ENCODE results near the gene CHAC2. TPM values are rescaled to one million over a fixed set of nuclear protein-coding genes. Genes with fewer than 3 reads are reported as not detected.

Gene CHAC2
- total and polyA plus RNA-seq, 9 of the 15 experiments (the other 6 are each of a cell fraction or from before 2014, with no cell fraction given) = 9.8 to 35.6 (median 18.2) TPM

- TF ChIP-seq ZBTB34 (CRISPR knock-in tag; IDR thresholded peaks at IDR 0.05) = no peak
- no peak for TF ChIP-seq ERF (CRISPR knock-in tag; IDR thresholded peaks at IDR 0.05)
- TF ChIP-seq HIVEP1 (CRISPR knock-in tag; IDR thresholded peaks at IDR 0.05) = no peak
- TF ChIP-seq MAX (CRISPR knock-in tag; IDR thresholded peaks at IDR 0.05) = peak; percentile 62
- TF ChIP-seq TEAD4 (IDR thresholded peaks at IDR 0.05; ENCODE audit: low read length) = peak; percentile 52; the same call in 1 of the 2 replicates
- TF ChIP-seq TEAD4 (CRISPR knock-in tag; IDR thresholded peaks at IDR 0.05; ENCODE audit: borderline replicate concordance) = no peak
- no peak for TF ChIP-seq ZNF184 (CRISPR knock-in tag; IDR thresholded peaks at IDR 0.05)
- peak; percentile 63; the same call in 1 of the 2 replicates for TF ChIP-seq POLR2H (tag; IDR thresholded peaks at IDR 0.05; ENCODE audit: low read depth)
- peak; percentile 41 for TF ChIP-seq RBM22 (IDR thresholded peaks at IDR 0.05; ENCODE audit: low read depth, low read length, poor library complexity, severe bottlenecking)
- TF ChIP-seq ZNF143 (CRISPR knock-in tag; IDR thresholded peaks at IDR 0.05) = peak; percentile 85
- no peak for TF ChIP-seq ZZZ3 (IDR thresholded peaks at IDR 0.05)
- no peak for TF ChIP-seq ETS2 (tag; IDR thresholded peaks at IDR 0.05; ENCODE audit: borderline replicate concordance, poor library complexity, severe bottlenecking)
- no peak for TF ChIP-seq SETDB1 (IDR thresholded peaks at IDR 0.05; ENCODE audit: low read length)
- TF ChIP-seq KDM5B (IDR thresholded peaks at IDR 0.05; ENCODE audit: insufficient replicate concordance, low read depth, low read length) = peak; percentile 48
- TF ChIP-seq MEF2A (IDR thresholded peaks at IDR 0.05; ENCODE audit: control insufficient read depth, low read depth, low read length) = no peak
- TF ChIP-seq TEAD1 (CRISPR knock-in tag; IDR thresholded peaks at IDR 0.05) = 0 out of 4 replicates have a peak, but pooled peaks have one; percentile 17 to 53
- no peak for TF ChIP-seq MTA3 (IDR thresholded peaks at IDR 0.05; ENCODE audit: borderline replicate concordance)
- no peak for TF ChIP-seq COPS2 (conservative IDR thresholded peaks at IDR 0.05)
- no peak for TF ChIP-seq U2AF1 (optimal IDR thresholded peaks at IDR 0.05; ENCODE audit: low read depth, low read length)
- TF ChIP-seq, protein P1, sequence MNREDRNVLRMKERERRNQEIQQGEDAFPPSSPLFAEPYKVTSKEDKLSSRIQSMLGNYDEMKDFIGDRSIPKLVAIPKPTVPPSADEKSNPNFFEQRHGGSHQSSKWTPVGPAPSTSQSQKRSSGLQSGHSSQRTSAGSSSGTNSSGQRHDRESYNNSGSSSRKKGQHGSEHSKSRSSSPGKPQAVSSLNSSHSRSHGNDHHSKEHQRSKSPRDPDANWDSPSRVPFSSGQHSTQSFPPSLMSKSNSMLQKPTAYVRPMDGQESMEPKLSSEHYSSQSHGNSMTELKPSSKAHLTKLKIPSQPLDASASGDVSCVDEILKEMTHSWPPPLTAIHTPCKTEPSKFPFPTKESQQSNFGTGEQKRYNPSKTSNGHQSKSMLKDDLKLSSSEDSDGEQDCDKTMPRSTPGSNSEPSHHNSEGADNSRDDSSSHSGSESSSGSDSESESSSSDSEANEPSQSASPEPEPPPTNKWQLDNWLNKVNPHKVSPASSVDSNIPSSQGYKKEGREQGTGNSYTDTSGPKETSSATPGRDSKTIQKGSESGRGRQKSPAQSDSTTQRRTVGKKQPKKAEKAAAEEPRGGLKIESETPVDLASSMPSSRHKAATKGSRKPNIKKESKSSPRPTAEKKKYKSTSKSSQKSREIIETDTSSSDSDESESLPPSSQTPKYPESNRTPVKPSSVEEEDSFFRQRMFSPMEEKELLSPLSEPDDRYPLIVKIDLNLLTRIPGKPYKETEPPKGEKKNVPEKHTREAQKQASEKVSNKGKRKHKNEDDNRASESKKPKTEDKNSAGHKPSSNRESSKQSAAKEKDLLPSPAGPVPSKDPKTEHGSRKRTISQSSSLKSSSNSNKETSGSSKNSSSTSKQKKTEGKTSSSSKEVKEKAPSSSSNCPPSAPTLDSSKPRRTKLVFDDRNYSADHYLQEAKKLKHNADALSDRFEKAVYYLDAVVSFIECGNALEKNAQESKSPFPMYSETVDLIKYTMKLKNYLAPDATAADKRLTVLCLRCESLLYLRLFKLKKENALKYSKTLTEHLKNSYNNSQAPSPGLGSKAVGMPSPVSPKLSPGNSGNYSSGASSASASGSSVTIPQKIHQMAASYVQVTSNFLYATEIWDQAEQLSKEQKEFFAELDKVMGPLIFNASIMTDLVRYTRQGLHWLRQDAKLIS (CRISPR knock-in tag; IDR thresholded peaks at IDR 0.05) = no peak
Observed at GRCh38 chr2:53767405-53768241, at the start of gene CHAC2 (continued).

All from K562 (cell line).